HepG2 (cell line): ENCODE measurements around the gene DLX6. TPM values are rescaled to one million over a fixed set of nuclear protein-coding genes. Genes with fewer than 3 reads are reported as not detected.

Experiments used
- ATAC-seq: fragments of 200-7000 bp; cut with Tn5 transposase; 3 replicates; pipeline ENCODE4 v1.9.1; 2020; ENCODE audit warnings: mild to moderate bottlenecking, moderate library complexity
- BruUV-seq: library from RNA; stranded (reverse); fragments of 400-500 nt; replicated peaks from 2 replicates; lab custom pipeline; 2021; lab: Mats Ljungman, UMichigan
- CTCF ChIA-PET: fragments of 300-600 bp; formaldehyde crosslinking; extraction: SDS; loops from one replicate; lab custom pipeline; 2021; ENCODE audit warnings: low total read pairs, inconsistent platforms, low intra/inter-chr PET ratio; lab: Yijun Ruan, JAX
- POLR2A ChIA-PET: fragments of 350-600 bp; sonication (Branson Sonifier 250); formaldehyde crosslinking; loops from one replicate; lab custom pipeline; 2020; ENCODE audit warnings: antibody characterized with exemption, inconsistent platforms; lab: Yijun Ruan, JAX
- DNase-seq: peaks from one replicate; pipeline ENCODE4 v3.0.0-alpha.2; 2015; ENCODE audit warnings: low spot score
- FAIRE-seq: peaks from 3 replicates; lab custom pipeline; 2011; peaks lifted over from hg19 to GRCh38; lab: Jason Lieb, UNC
- H2AFZ ChIP-seq: one replicate; pipeline ENCODE4 v1.6.1; 2011; ENCODE audit warnings: low read length, inconsistent platforms
- H3K27ac ChIP-seq: fragments of 300-600 bp; 3 replicates; pipeline ENCODE4 v1.8.0; 2011; ENCODE audit warnings: mixed run types, mild to moderate bottlenecking, mixed read lengths, low read length, inconsistent platforms; ENCODE audit not compliant: insufficient read depth; ENCODE audit errors: extremely low read length
- H3K27me3 ChIP-seq, 2 experiments: fragments of 200-600 bp in 1 of 2; 2 replicates in 1 of 2; 3 replicates in 1 of 2; pipeline versions ENCODE4 v1.6.0 to v1.8.0; 2011; ENCODE audit warnings: low read length in 2 of 2, mild to moderate bottlenecking in 2 of 2, moderate library complexity in 2 of 2, inconsistent platforms in 1 of 2; ENCODE audit not compliant: insufficient read depth in 2 of 2, control insufficient read depth in 1 of 2
- H3K36me3 ChIP-seq, 2 experiments: fragments of 200-600 bp in 1 of 2; replicated peaks in 1 of 2; 2 replicates in 1 of 2; 3 replicates in 1 of 2; pipeline versions ENCODE4 v1.5.1 to v1.8.0; 2011; ENCODE audit warnings: low read length in 2 of 2, inconsistent platforms in 1 of 2; ENCODE audit not compliant: insufficient read depth in 2 of 2, control insufficient read depth in 1 of 2
- H3K4me1 ChIP-seq: 2 replicates; pipeline ENCODE4 v1.5.1; 2012; ENCODE audit warnings: low read length, inconsistent platforms; ENCODE audit not compliant: insufficient read depth
- H3K4me2 ChIP-seq: 2 replicates; pipeline ENCODE4 v1.6.0; 2011; ENCODE audit warnings: low read depth, low read length, inconsistent platforms
- H3K4me3 ChIP-seq, 3 experiments: fragments of 200-600 bp in 1 of 3; sonication (generic), shearing (Covaris generic) in 1 of 3; replicated peaks in 1 of 3; 2 replicates each; pipeline ENCODE4 v1.5.1; 2011 to 2016; ENCODE audit warnings: low read length in 3 of 3, inconsistent platforms in 2 of 3, low read depth in 2 of 3, mild to moderate bottlenecking in 2 of 3, control low read depth in 1 of 3, mixed read lengths in 1 of 3; ENCODE audit not compliant: insufficient read depth in 1 of 3
- H3K79me2 ChIP-seq: one replicate; pipeline ENCODE4 v1.6.1; 2011; ENCODE audit warnings: low read length, inconsistent platforms; ENCODE audit not compliant: insufficient read depth
- H3K9ac ChIP-seq: 2 replicates; pipeline ENCODE4 v1.6.0; 2011; ENCODE audit warnings: mild to moderate bottlenecking, low read depth, low read length, inconsistent platforms; ENCODE audit not compliant: insufficient read depth
- H3K9me3 ChIP-seq: 2 replicates; pipeline ENCODE4 v1.5.1; 2012; ENCODE audit warnings: mild to moderate bottlenecking, low read length
- H4K20me1 ChIP-seq: 2 replicates; pipeline ENCODE4 v1.6.0; 2011; ENCODE audit warnings: inconsistent platforms, mild to moderate bottlenecking, low read length, moderate library complexity; ENCODE audit not compliant: insufficient read depth
- CENPX ChIP-seq: sonication (generic); formaldehyde crosslinking; IDR thresholded peaks from 2 replicates; pipeline ENCODE4 v1.9.0; 2021; ENCODE audit warnings: mild to moderate bottlenecking, missing genetic modification reagents, moderate library complexity
- CHD2 ChIP-seq: IDR thresholded peaks from 2 replicates; pipeline ENCODE4 v1.6.1; 2011; ENCODE audit warnings: low read depth, low read length, improper control_type of control experiment
- PRPF4 ChIP-seq: fragments of 200-400 bp; formaldehyde crosslinking; IDR thresholded peaks from 2 replicates; pipeline ENCODE4 v1.6.1; 2016; ENCODE audit warnings: low read length, low read depth; ENCODE audit not compliant: poor library complexity, severe bottlenecking
- TEAD3 ChIP-seq: optimal IDR thresholded peaks from 2 replicates; pipeline ENCODE3; 2016; ENCODE audit warnings: borderline replicate concordance
- ZC3H13 ChIP-seq: sonication (generic); formaldehyde crosslinking; IDR thresholded peaks from 2 replicates; pipeline ENCODE4 v1.8.1; 2023; ENCODE audit warnings: mild to moderate bottlenecking, missing genetic modification reagents, moderate library complexity
- ZNF12 ChIP-seq: sonication (generic); formaldehyde crosslinking; IDR thresholded peaks from 2 replicates; pipeline ENCODE4 v1.5.0; 2020; ENCODE audit warnings: missing genetic modification reagents
- ZNF143 ChIP-seq: sonication (generic); formaldehyde crosslinking; IDR thresholded peaks from 2 replicates; pipeline ENCODE4 v1.4.0; 2020; ENCODE audit warnings: missing genetic modification reagents
- ZNF3 ChIP-seq: IDR thresholded peaks from 2 replicates; pipeline ENCODE4 v1.7.0; 2017; ENCODE audit warnings: inconsistent platforms
- ZNF44 ChIP-seq: sonication (generic); formaldehyde crosslinking; IDR thresholded peaks from 2 replicates; pipeline ENCODE4 v1.5.1; 2020; ENCODE audit warnings: mild to moderate bottlenecking, missing genetic modification reagents
- WGBS: methylation state at CpG from one replicate; pipeline ENCODE4 v1.1.6; 2017; ENCODE audit warnings: low lambda C conversion rate; 5-methylcytosine and 5-hydroxymethylcytosine counted together
- in situ Hi-C: cut with HindIII; loops from 2 replicates; pipeline ENCODE4 v1.10.0; 2017; ENCODE audit warnings: low pct_unique_long_range_greater_than_20kb; ENCODE audit not compliant: extremely low pct_ligation_motif_present
- intact Hi-C: fragments of 100-400 bp; cut with micrococcal nuclease; formaldehyde crosslinking; loops from one replicate; pipeline ENCODE4 v1.10.0; 2022; ENCODE audit not compliant: unreplicated experiment
- polyA plus RNA-seq, 8 experiments: library from polyadenylated mRNA; depleted of rRNA in 3 of 8; stranded (reverse) in 7 of 8; unstranded in 1 of 8; fragments of >200 nt; fragmentation: Illumina TruSeq in 4 of 8; extraction: Trizol in 4 of 8; gene quantifications; 2 replicates each; pipeline versions ENCODE4 v1.2.1 to v1.2.3, GENCODE V29; 2011 to 2016; ENCODE audit warnings: low read depth in 4 of 8, missing spikeins in 1 of 8, mixed read lengths in 1 of 8; ENCODE audit not compliant: insufficient read depth in 1 of 8
- total RNA-seq, 5 experiments: library from RNA; depleted of rRNA; stranded (reverse); fragments of >200 nt; fragmentation: Illumina TruSeq; extraction: Trizol; gene quantifications; 2 replicates each; pipeline ENCODE4 v1.2.3, GENCODE V29; 2016; ENCODE audit warnings: low read depth in 1 of 5
- TF ChIP-seq, protein P1 (sequence below): IDR thresholded peaks from 2 replicates; pipeline ENCODE4 v1.6.1; 2016
- TF ChIP-seq, protein P2 (sequence below): sonication (generic); formaldehyde crosslinking; IDR thresholded peaks from 2 replicates; pipeline ENCODE4 v1.4.0; 2020; ENCODE audit warnings: missing genetic modification reagents
- TF ChIP-seq, protein P3 (sequence below): IDR thresholded peaks from 2 replicates; pipeline ENCODE4 v1.6.1; 2012; ENCODE audit warnings: low read length, improper control_type of control experiment
- TF ChIP-seq, protein P4 (sequence below): sonication (generic); formaldehyde crosslinking; IDR thresholded peaks from 2 replicates; pipeline ENCODE4 v1.4.0; 2020; ENCODE audit warnings: missing genetic modification reagents, borderline replicate concordance
- TF ChIP-seq, protein P5 (sequence below): IDR thresholded peaks from 2 replicates; pipeline ENCODE4 v1.6.1; 2016

The DLX6 gene
- total and polyA plus RNA-seq, 2 of the 13 experiments (the other 11 are each of a cell fraction or from before 2014, with no cell fraction given), result 3.5 to 5.5 TPM

DNA sequence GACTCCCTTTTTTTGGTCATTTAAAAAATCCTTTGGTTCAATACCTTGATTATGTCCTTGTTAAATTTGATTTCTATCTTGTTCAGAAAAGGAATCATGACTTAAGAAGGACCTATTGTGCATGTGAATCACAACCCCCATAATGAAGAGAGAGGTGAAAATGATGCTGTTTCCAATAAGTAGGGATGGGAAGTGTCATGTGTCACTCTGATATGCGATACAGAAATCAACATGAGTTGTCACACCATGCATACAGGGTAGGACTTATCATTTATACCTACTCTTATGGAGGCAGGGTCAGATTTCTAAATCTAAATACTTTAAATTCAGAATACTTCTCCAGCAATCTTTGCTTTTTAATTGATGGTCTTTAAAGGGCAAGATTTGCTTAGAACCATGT, 19.4 kb upstream of the DLX6 start (continued):
- TF ChIP-seq, protein P1, sequence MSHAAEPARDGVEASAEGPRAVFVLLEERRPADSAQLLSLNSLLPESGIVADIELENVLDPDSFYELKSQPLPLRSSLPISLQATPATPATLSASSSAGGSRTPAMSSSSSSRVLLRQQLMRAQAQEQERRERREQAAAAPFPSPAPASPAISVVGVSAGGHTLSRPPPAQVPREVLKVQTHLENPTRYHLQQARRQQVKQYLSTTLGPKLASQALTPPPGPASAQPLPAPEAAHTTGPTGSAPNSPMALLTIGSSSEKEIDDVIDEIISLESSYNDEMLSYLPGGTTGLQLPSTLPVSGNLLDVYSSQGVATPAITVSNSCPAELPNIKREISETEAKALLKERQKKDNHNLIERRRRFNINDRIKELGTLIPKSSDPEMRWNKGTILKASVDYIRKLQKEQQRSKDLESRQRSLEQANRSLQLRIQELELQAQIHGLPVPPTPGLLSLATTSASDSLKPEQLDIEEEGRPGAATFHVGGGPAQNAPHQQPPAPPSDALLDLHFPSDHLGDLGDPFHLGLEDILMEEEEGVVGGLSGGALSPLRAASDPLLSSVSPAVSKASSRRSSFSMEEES (CRISPR knock-in tag), result no peak
- TF ChIP-seq PRPF4 (no peak), ZC3H13 (CRISPR knock-in tag) (no peak)

DNA sequence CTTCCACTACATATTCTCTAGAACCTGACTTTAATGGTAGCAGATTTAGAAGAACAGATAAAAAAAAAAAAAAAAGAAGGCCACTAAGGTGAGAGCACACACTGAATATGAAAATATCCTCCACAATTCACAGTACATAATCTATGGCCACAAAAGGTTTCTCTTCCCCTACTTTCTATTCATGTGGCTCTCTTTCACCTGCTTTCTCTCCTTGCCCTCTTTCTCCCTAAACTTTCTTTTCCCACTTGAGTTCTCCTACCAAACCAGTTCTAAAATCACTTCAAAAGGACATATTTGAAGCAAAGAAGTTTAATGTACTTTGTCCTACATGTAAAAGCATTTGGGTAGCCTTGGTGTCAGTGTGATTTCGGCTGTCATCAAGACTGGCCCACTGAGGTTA, 18.5 kb upstream of the DLX6 start:
- BruUV-seq, result no TSS peak
- intact Hi-C loops, result no loop called here
- Histone ChIP-seq H2AFZ (no peak overlapping the region), H3K4me1 (peaks cover 16% of the 10 kb centered on the region), H4K20me1 (no peaks in the 10 kb centered on the region), H3K4me3 (no peak overlapping the region), H3K9me3 (no peaks in the 10 kb centered on the region), H3K9ac (no peak overlapping the region), H3K36me3 (no peaks in the 10 kb centered on the region), H3K4me2 (no peak overlapping the region), H3K27ac (no peak overlapping the region), H3K79me2 (no peaks in the 10 kb centered on the region), H3K27me3 (no peaks in the 10 kb centered on the region)
- WGBS, result 97% methylated on average over 1 of the region's 1 CpG
- CTCF ChIA-PET, result no interaction called here
- POLR2A ChIA-PET, result interaction anchor here (3.2 kb wide), 1 partner anchor 19 kb away, joined by 14 read pairs; the partner anchor contains the start of gene DLX6
- no peak for ATAC-seq
- in situ Hi-C loops, result no loop called here
- FAIRE-seq, result no peak
- DNase-seq, result no peak
- TF ChIP-seq, protein P2, sequence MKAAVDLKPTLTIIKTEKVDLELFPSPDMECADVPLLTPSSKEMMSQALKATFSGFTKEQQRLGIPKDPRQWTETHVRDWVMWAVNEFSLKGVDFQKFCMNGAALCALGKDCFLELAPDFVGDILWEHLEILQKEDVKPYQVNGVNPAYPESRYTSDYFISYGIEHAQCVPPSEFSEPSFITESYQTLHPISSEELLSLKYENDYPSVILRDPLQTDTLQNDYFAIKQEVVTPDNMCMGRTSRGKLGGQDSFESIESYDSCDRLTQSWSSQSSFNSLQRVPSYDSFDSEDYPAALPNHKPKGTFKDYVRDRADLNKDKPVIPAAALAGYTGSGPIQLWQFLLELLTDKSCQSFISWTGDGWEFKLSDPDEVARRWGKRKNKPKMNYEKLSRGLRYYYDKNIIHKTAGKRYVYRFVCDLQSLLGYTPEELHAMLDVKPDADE (CRISPR knock-in tag), result no peak
- TF ChIP-seq ZNF44 (CRISPR knock-in tag), result no peak
- TF ChIP-seq ZNF12, result no peak
- TF ChIP-seq, protein P3, sequence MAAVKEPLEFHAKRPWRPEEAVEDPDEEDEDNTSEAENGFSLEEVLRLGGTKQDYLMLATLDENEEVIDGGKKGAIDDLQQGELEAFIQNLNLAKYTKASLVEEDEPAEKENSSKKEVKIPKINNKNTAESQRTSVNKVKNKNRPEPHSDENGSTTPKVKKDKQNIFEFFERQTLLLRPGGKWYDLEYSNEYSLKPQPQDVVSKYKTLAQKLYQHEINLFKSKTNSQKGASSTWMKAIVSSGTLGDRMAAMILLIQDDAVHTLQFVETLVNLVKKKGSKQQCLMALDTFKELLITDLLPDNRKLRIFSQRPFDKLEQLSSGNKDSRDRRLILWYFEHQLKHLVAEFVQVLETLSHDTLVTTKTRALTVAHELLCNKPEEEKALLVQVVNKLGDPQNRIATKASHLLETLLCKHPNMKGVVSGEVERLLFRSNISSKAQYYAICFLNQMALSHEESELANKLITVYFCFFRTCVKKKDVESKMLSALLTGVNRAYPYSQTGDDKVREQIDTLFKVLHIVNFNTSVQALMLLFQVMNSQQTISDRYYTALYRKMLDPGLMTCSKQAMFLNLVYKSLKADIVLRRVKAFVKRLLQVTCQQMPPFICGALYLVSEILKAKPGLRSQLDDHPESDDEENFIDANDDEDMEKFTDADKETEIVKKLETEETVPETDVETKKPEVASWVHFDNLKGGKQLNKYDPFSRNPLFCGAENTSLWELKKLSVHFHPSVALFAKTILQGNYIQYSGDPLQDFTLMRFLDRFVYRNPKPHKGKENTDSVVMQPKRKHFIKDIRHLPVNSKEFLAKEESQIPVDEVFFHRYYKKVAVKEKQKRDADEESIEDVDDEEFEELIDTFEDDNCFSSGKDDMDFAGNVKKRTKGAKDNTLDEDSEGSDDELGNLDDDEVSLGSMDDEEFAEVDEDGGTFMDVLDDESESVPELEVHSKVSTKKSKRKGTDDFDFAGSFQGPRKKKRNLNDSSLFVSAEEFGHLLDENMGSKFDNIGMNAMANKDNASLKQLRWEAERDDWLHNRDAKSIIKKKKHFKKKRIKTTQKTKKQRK, result no peak
- no peak for TF ChIP-seq TEAD3 (CRISPR knock-in tag)
- no peak for TF ChIP-seq ZNF3 (CRISPR knock-in tag)
- TF ChIP-seq, protein P4, sequence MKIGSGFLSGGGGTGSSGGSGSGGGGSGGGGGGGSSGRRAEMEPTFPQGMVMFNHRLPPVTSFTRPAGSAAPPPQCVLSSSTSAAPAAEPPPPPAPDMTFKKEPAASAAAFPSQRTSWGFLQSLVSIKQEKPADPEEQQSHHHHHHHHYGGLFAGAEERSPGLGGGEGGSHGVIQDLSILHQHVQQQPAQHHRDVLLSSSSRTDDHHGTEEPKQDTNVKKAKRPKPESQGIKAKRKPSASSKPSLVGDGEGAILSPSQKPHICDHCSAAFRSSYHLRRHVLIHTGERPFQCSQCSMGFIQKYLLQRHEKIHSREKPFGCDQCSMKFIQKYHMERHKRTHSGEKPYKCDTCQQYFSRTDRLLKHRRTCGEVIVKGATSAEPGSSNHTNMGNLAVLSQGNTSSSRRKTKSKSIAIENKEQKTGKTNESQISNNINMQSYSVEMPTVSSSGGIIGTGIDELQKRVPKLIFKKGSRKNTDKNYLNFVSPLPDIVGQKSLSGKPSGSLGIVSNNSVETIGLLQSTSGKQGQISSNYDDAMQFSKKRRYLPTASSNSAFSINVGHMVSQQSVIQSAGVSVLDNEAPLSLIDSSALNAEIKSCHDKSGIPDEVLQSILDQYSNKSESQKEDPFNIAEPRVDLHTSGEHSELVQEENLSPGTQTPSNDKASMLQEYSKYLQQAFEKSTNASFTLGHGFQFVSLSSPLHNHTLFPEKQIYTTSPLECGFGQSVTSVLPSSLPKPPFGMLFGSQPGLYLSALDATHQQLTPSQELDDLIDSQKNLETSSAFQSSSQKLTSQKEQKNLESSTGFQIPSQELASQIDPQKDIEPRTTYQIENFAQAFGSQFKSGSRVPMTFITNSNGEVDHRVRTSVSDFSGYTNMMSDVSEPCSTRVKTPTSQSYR (CRISPR knock-in tag), result no peak
- TF ChIP-seq CENPX (CRISPR knock-in tag), result no peak
- TF ChIP-seq CHD2, result no peak
- TF ChIP-seq, protein P5, sequence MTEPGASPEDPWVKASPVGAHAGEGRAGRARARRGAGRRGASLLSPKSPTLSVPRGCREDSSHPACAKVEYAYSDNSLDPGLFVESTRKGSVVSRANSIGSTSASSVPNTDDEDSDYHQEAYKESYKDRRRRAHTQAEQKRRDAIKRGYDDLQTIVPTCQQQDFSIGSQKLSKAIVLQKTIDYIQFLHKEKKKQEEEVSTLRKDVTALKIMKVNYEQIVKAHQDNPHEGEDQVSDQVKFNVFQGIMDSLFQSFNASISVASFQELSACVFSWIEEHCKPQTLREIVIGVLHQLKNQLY (CRISPR knock-in tag), result no peak
- TF ChIP-seq ZNF143 (CRISPR knock-in tag), result no peak
